Body of pancreas (tissue), 4 donors: ENCODE results near the gene SCRT2. TPM values are rescaled to one million over a fixed set of nuclear protein-coding genes. Genes with fewer than 3 reads are reported as not detected.

Experiments used
- ATAC-seq: fragments of 150-250 bp; one replicate; pipeline ENCODE4 v1.9.1; 2016
- DNase-seq, 4 donors: peaks; one replicate each; pipeline ENCODE4 v3.0.0-alpha.2; 2019
- H3K27ac ChIP-seq, 4 donors: fragments of 200-600 bp; sonication (generic); 1 replicate in 3 of 4; 2 replicates in 1 of 4; pipeline versions ENCODE4 v1.5.1 to v1.6.1; 2016 to 2019; ENCODE audit warnings: mild to moderate bottlenecking in 1 of 4, mixed read lengths in 1 of 4, moderate library complexity in 1 of 4
- H3K27me3 ChIP-seq, 2 donors: fragments of 200-600 bp; sonication (generic); one replicate each; pipeline ENCODE4 v1.6.0; 2016; ENCODE audit warnings: mild to moderate bottlenecking in 1 of 2
- H3K36me3 ChIP-seq, 2 donors: fragments of 200-600 bp; sonication (generic); replicated peaks in 1 of 2; 2 replicates each; pipeline ENCODE4 v1.5.1; 2016; ENCODE audit warnings: low read depth in 2 of 2; ENCODE audit not compliant: insufficient read depth in 1 of 2
- H3K4me1 ChIP-seq: fragments of 200-600 bp; sonication (generic); one replicate; pipeline ENCODE4 v1.6.0; 2016
- H3K4me3 ChIP-seq, 2 donors: fragments of 200-600 bp; sonication (generic); 1 replicate in 1 of 2; 2 replicates in 1 of 2; pipeline ENCODE4 v1.5.1; 2016 to 2019
- H3K9me3 ChIP-seq, 3 donors: fragments of 200-600 bp; sonication (generic); 1 replicate in 2 of 3; 2 replicates in 1 of 3; pipeline ENCODE4 v1.5.1; 2016
- CTCF ChIP-seq, 7 experiments: fragments of 450-650 bp in 4 of 7; fragments of 200-600 bp in 3 of 7; sonication (generic) in 3 of 7; IDR thresholded peaks; one replicate each; pipeline ENCODE4 v1.5.1; 2016 to 2019; ENCODE audit warnings: antibody characterized with exemption in 7 of 7
- POLR2A ChIP-seq, 3 donors: fragments of 450-650 bp; IDR thresholded peaks; one replicate each; pipeline ENCODE4 v1.6.1; 2016; ENCODE audit warnings: antibody characterized with exemption in 3 of 3, mild to moderate bottlenecking in 2 of 3
- WGBS, 2 donors: methylation state at CpG; one replicate each; pipeline ENCODE4 v1.1.5; 2017; 5-methylcytosine and 5-hydroxymethylcytosine counted together
- intact Hi-C: fragments of 100-400 bp; cut with DNase I; formaldehyde crosslinking; loops from one replicate; pipeline ENCODE4 v1.15.1; 2023
- total RNA-seq, 2 donors: library from RNA; depleted of rRNA; stranded (reverse); fragments of >200 nt; gene quantifications; one replicate each; pipeline ENCODE4 v1.1.0, GENCODE V29; 2016

Gene SCRT2
- total RNA-seq, 2 donors from 2014 or later: under 0.01 TPM; not detected in 1

DNA sequence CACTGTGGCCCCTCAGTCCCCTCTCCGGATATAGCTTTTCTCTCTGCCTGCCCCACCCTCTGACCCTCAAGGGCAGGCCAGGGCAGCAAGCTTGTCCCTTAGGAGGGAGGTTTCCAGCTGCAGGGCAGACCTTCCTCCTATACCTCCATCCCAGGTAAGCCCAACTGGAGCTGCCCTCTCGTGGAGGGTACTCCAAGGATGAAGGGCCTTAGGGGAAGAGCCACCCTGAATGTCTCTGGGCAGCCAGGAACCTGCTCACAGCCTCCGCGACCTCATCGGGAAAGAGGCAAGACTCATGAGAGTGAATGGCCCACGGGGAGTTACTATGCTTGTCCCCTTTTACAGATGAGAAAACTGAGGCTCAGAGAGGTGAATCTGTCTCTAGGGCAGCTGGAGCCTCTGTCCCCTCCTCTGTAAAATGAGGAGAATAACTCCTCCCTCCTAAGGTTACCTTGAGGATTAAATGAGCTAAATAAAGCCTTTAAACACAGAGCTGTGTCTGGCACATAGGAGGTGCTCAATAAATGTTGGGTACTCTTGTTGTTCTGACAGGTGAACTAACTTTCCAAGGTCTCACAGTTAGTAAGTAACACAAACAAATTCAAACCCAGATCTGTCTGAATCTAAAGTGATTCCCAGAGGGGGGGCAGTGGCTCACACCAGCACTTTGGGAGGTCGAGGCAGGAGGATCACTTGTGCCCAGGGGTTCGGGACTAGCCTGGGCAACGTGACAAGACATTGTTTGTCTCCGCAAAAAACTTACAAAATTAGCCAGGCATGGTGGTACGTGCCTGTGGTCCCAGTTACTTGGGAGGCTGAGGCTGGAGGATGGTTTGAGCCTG, 34.7 kb downstream of the SCRT2 start:
- ATAC-seq: no peak
- DNase-seq: no peak
- no peak for TF ChIP-seq POLR2A (IDR thresholded peaks at IDR 0.05)
- no peak for TF ChIP-seq CTCF (IDR thresholded peaks at IDR 0.05)
- intact Hi-C loops: no loop called here
- Histone ChIP-seq H3K4me1 (peaks cover 15% of the 10 kb centered on the region), H3K9me3 (no peaks in the 10 kb centered on the region), H3K27me3 (no peaks in the 10 kb centered on the region), H3K36me3 (no peaks in the 10 kb centered on the region), H3K27ac (no peak overlapping the region), H3K4me3 (no peak overlapping the region)
- 48 to 53% methylated on average over 4 to 11 of the region's 11 CpGs for WGBS, 2 donors

DNA sequence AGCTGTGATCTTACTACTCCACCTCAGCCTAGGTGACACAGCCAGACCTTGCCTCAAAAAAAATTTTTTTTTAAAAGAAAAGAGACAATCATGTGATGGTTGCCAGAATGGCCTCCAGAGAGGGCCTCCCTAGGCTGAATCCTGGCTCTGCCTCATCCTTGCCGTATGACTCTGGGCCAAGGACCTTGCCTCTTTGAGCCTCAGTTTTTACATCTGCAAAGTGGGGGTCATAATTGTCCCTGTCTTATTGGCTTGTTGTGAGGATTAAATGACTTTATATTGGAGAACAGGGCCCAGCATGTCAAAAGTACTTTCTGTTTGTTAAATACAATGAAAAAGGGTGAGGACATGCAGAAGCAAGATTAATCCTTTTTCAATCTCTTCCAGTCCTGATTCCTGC, 37.0 kb downstream of the SCRT2 start:
- Histone ChIP-seq H3K27me3 (no peaks in the 10 kb centered on the region), H3K9me3 (no peaks in the 10 kb centered on the region), H3K4me3 (no peak overlapping the region), H3K4me1 (peaks cover 8% of the 10 kb centered on the region), H3K27ac (no peak overlapping the region), H3K36me3 (no peaks in the 10 kb centered on the region)
- no peak for DNase-seq
- intact Hi-C loops: no loop called here
- 0 to 75% methylated on average over 1 of the region's 1 CpG for WGBS, 2 donors
- no peak for ATAC-seq
- TF ChIP-seq POLR2A (IDR thresholded peaks at IDR 0.05): no peak
- no peak for TF ChIP-seq CTCF (IDR thresholded peaks at IDR 0.05)

GRCh38 chr20:637559-637958, 38.0 kb downstream of the SCRT2 start:
- WGBS, 2 donors: 86 to 90% methylated on average over 2 of the region's 2 CpGs
- DNase-seq: no peak

GRCh38 chr20:635893-636338, 39.7 kb downstream of the SCRT2 start:
- 27 to 34% methylated on average over 7 of the region's 7 CpGs for WGBS, 2 donors
- DNase-seq (peak in 2 of 4 donors; percentile 34 to 44), ATAC-seq (no peak)
- Histone ChIP-seq H3K36me3 (no peaks in the 10 kb centered on the region), H3K4me3 (no peak overlapping the region), H3K9me3 (no peaks in the 10 kb centered on the region), H3K4me1 (no peaks in the 10 kb centered on the region), H3K27me3 (no peaks in the 10 kb centered on the region), H3K27ac (no peak overlapping the region)
- intact Hi-C loops: no loop called here
- TF ChIP-seq POLR2A (IDR thresholded peaks at IDR 0.05) (no peak), CTCF (IDR thresholded peaks at IDR 0.05) (no peak)

More at GRCh38 chr20:637559-637958, 38.0 kb downstream of the SCRT2 start:
- H3K9me3 ChIP-seq: no peaks in the 10 kb centered on the region
- no peaks in the 10 kb centered on the region for H3K36me3 ChIP-seq
- no peaks in the 10 kb centered on the region for H3K27me3 ChIP-seq
- no peak for TF ChIP-seq CTCF (IDR thresholded peaks at IDR 0.05)
- no peak for TF ChIP-seq POLR2A (IDR thresholded peaks at IDR 0.05)
- H3K4me1 ChIP-seq: peaks cover 3% of the 10 kb centered on the region
- no peak overlapping the region for H3K4me3 ChIP-seq
- no peak overlapping the region for H3K27ac ChIP-seq
- intact Hi-C loops: no loop called here
- ATAC-seq: no peak
